ENCODE measurements around the gene CDKAL1.

CDKAL1 gene

GRCh38 chr6:20851795-20852194, 317.5 kb downstream of the CDKAL1 start:
- no peak for DNase-seq

- DNase-seq, result no peak
Measured at GRCh38 chr6:20853828-20854227, 319.6 kb downstream of the CDKAL1 start.

GRCh38 chr6:20856681-20857288, 322.5 kb downstream of the CDKAL1 start:
- no peak for DNase-seq

- DNase-seq, result no peak
Measured at GRCh38 chr6:20861481-20861880, 327.2 kb downstream of the CDKAL1 start.

GRCh38 chr6:20866036-20866435, 331.8 kb downstream of the CDKAL1 start:
- no peak for DNase-seq

- no peak for DNase-seq
Measured at GRCh38 chr6:20866935-20867703, 332.9 kb downstream of the CDKAL1 start.

GRCh38 chr6:20868397-20869096, 334.3 kb downstream of the CDKAL1 start:
- no peak for DNase-seq

GRCh38 chr6:20870021-20870420, 335.8 kb downstream of the CDKAL1 start:
- no peak for DNase-seq

GRCh38 chr6:20870493-20870892, 336.2 kb downstream of the CDKAL1 start:
- no peak for DNase-seq

- DNase-seq, result no peak
Measured at GRCh38 chr6:20873425-20874190, 339.4 kb downstream of the CDKAL1 start.

GRCh38 chr6:20875369-20875963, 341.2 kb downstream of the CDKAL1 start:
- no peak for DNase-seq

- DNase-seq, result no peak
Measured at GRCh38 chr6:20876036-20876435, 341.8 kb downstream of the CDKAL1 start.

GRCh38 chr6:20876561-20876960, 342.3 kb downstream of the CDKAL1 start:
- DNase-seq, result no peak

- DNase-seq, result no peak
Measured at GRCh38 chr6:20877008-20877937, 343.0 kb downstream of the CDKAL1 start.

- DNase-seq, result no peak
Measured at GRCh38 chr6:20879121-20879520, 344.9 kb downstream of the CDKAL1 start.

GRCh38 chr6:20879526-20879925, 345.3 kb downstream of the CDKAL1 start:
- DNase-seq, result no peak

GRCh38 chr6:20881365-20881764, 347.1 kb downstream of the CDKAL1 start:
- DNase-seq, result no peak

- no peak for DNase-seq
Measured at GRCh38 chr6:20882014-20882413, 347.8 kb downstream of the CDKAL1 start.

GRCh38 chr6:20885076-20885475, 350.8 kb downstream of the CDKAL1 start:
- DNase-seq, result no peak

GRCh38 chr6:20891161-20891560, 356.9 kb downstream of the CDKAL1 start:
- DNase-seq, result no peak

GRCh38 chr6:20892365-20892764, 358.1 kb downstream of the CDKAL1 start:
- DNase-seq, result no peak

- no peak for DNase-seq
Measured at GRCh38 chr6:20893412-20893811, 359.2 kb downstream of the CDKAL1 start.

Measured in activated CD4-positive, alpha-beta T cell treated with anti-CD3 and anti-CD28 coated beads, Interleukin-2, amount 50 U/mL, for 4 hours (primary cell).